Measurements from ENCODE around the gene TET1.
"Not testable (repeated sequence)": the region's sequence is repeated elsewhere in the genome, so short reads cannot be mapped to it uniquely, and the experiment has no call there.

Gene TET1

GRCh38 chr10:68628576-68629127 lies 68.5 kb downstream of the TET1 start:
- H3K9ac ChIP-seq (ENCODE audit: low read length in 5 of 5) = no peak overlapping the region
- no peaks in the 10 kb centered on the region for H3K27me3 ChIP-seq (ENCODE audit: control insufficient read depth in 5 of 5, insufficient read depth in 4 of 5, low read length in 5 of 5)
- H3K27ac ChIP-seq (ENCODE audit: low read depth, low read length) = no peak overlapping the region
- no peak overlapping the region for H3K4me3 ChIP-seq (ENCODE audit: low read depth in 1 of 5, low read length in 5 of 5)
- H3K9me3 ChIP-seq (ENCODE audit: control insufficient read depth in 5 of 5, low read length in 5 of 5) = no peaks in the 10 kb centered on the region
- peaks cover 0 to 16% (median 3%) of the 10 kb centered on the region in 5 donors for H3K4me1 ChIP-seq (ENCODE audit: control insufficient read depth in 5 of 5, insufficient read depth in 5 of 5, low read length in 5 of 5)
- H3K36me3 ChIP-seq (ENCODE audit: control insufficient read depth in 5 of 5, insufficient read depth in 5 of 5, low read length in 5 of 5) = no peaks in the 10 kb centered on the region

GRCh38 chr10:68632271-68632560 lies 72.1 kb downstream of the TET1 start:
- not testable (repeated sequence) for H3K9me3 ChIP-seq (ENCODE audit: control insufficient read depth in 5 of 5, low read length in 5 of 5); H3K4me3 ChIP-seq (ENCODE audit: low read depth in 1 of 5, low read length in 5 of 5); H3K36me3 ChIP-seq (ENCODE audit: control insufficient read depth in 5 of 5, insufficient read depth in 5 of 5, low read length in 5 of 5); H3K27ac ChIP-seq (ENCODE audit: low read depth, low read length); H3K27me3 ChIP-seq (ENCODE audit: control insufficient read depth in 5 of 5, insufficient read depth in 4 of 5, low read length in 5 of 5); H3K9ac ChIP-seq (ENCODE audit: low read length in 5 of 5)
- H3K4me1 ChIP-seq (ENCODE audit: control insufficient read depth in 5 of 5, insufficient read depth in 5 of 5, low read length in 5 of 5) = peaks cover 0 to 16% (median 3%) of the 10 kb centered on the region in 5 donors

GRCh38 chr10:68633281-68633680 lies 73.1 kb downstream of the TET1 start:
- Histone ChIP-seq H3K36me3 (ENCODE audit: control insufficient read depth in 5 of 5, insufficient read depth in 5 of 5, low read length in 5 of 5) (no peaks in the 10 kb centered on the region), H3K9ac (ENCODE audit: low read length in 5 of 5) (no peak overlapping the region), H3K4me3 (ENCODE audit: low read depth in 1 of 5, low read length in 5 of 5) (no peak overlapping the region), H3K9me3 (ENCODE audit: control insufficient read depth in 5 of 5, low read length in 5 of 5) (no peaks in the 10 kb centered on the region), H3K27ac (ENCODE audit: low read depth, low read length) (no peak overlapping the region), H3K4me1 (ENCODE audit: control insufficient read depth in 5 of 5, insufficient read depth in 5 of 5, low read length in 5 of 5) (peaks cover 0 to 16% (median 3%) of the 10 kb centered on the region in 5 donors), H3K27me3 (ENCODE audit: control insufficient read depth in 5 of 5, insufficient read depth in 4 of 5, low read length in 5 of 5) (no peaks in the 10 kb centered on the region)

- no peaks in the 10 kb centered on the region for H3K9me3 ChIP-seq (ENCODE audit: control insufficient read depth in 5 of 5, low read length in 5 of 5)
Measured at GRCh38 chr10:68633816-68634466, 73.8 kb downstream of the TET1 start.

GRCh38 chr10:68636335-68636734 lies 76.2 kb downstream of the TET1 start:
- Histone ChIP-seq H3K9me3 (ENCODE audit: control insufficient read depth in 5 of 5, low read length in 5 of 5) (no peaks in the 10 kb centered on the region), H3K4me3 (ENCODE audit: low read depth in 1 of 5, low read length in 5 of 5) (no peak overlapping the region), H3K27ac (ENCODE audit: low read depth, low read length) (no peak overlapping the region), H3K9ac (ENCODE audit: low read length in 5 of 5) (no peak overlapping the region), H3K27me3 (ENCODE audit: control insufficient read depth in 5 of 5, insufficient read depth in 4 of 5, low read length in 5 of 5) (no peaks in the 10 kb centered on the region), H3K36me3 (ENCODE audit: control insufficient read depth in 5 of 5, insufficient read depth in 5 of 5, low read length in 5 of 5) (no peaks in the 10 kb centered on the region), H3K4me1 (ENCODE audit: control insufficient read depth in 5 of 5, insufficient read depth in 5 of 5, low read length in 5 of 5) (peaks cover 0 to 4% (median 0%) of the 10 kb centered on the region in 5 donors)

More at GRCh38 chr10:68633816-68634466, 73.8 kb downstream of the TET1 start:
- Histone ChIP-seq H3K36me3 (ENCODE audit: control insufficient read depth in 5 of 5, insufficient read depth in 5 of 5, low read length in 5 of 5) (no peaks in the 10 kb centered on the region), H3K4me3 (ENCODE audit: low read depth in 1 of 5, low read length in 5 of 5) (no peak overlapping the region), H3K9ac (ENCODE audit: low read length in 5 of 5) (no peak overlapping the region), H3K27ac (ENCODE audit: low read depth, low read length) (no peak overlapping the region), H3K27me3 (ENCODE audit: control insufficient read depth in 5 of 5, insufficient read depth in 4 of 5, low read length in 5 of 5) (no peaks in the 10 kb centered on the region), H3K4me1 (ENCODE audit: control insufficient read depth in 5 of 5, insufficient read depth in 5 of 5, low read length in 5 of 5) (peaks cover 0 to 10% (median 0%) of the 10 kb centered on the region in 5 donors)

GRCh38 chr10:68643550-68643949 lies 83.4 kb downstream of the TET1 start:
- H3K36me3 ChIP-seq (ENCODE audit: control insufficient read depth in 5 of 5, insufficient read depth in 5 of 5, low read length in 5 of 5) = peaks cover 0 to 13% (median 12%) of the 10 kb centered on the region in 5 donors
- H3K27me3 ChIP-seq (ENCODE audit: control insufficient read depth in 5 of 5, insufficient read depth in 4 of 5, low read length in 5 of 5); H3K27ac ChIP-seq (ENCODE audit: low read depth, low read length); H3K4me1 ChIP-seq (ENCODE audit: control insufficient read depth in 5 of 5, insufficient read depth in 5 of 5, low read length in 5 of 5); H3K9me3 ChIP-seq (ENCODE audit: control insufficient read depth in 5 of 5, low read length in 5 of 5); H3K4me3 ChIP-seq (ENCODE audit: low read depth in 1 of 5, low read length in 5 of 5); H3K9ac ChIP-seq (ENCODE audit: low read length in 5 of 5): not testable (repeated sequence)

- Histone ChIP-seq H3K9me3 (ENCODE audit: control insufficient read depth in 5 of 5, low read length in 5 of 5) (no peaks in the 10 kb centered on the region), H3K27me3 (ENCODE audit: control insufficient read depth in 5 of 5, insufficient read depth in 4 of 5, low read length in 5 of 5) (no peaks in the 10 kb centered on the region), H3K4me1 (ENCODE audit: control insufficient read depth in 5 of 5, insufficient read depth in 5 of 5, low read length in 5 of 5) (peaks cover 0 to 6% (median 2%) of the 10 kb centered on the region in 5 donors), H3K9ac (ENCODE audit: low read length in 5 of 5) (no peak overlapping the region), H3K36me3 (ENCODE audit: control insufficient read depth in 5 of 5, insufficient read depth in 5 of 5, low read length in 5 of 5) (peaks cover 0 to 13% (median 12%) of the 10 kb centered on the region in 5 donors), H3K27ac (ENCODE audit: low read depth, low read length) (peak overlapping the region; percentile 6), H3K4me3 (ENCODE audit: low read depth in 1 of 5, low read length in 5 of 5) (no peak overlapping the region)
Measured at GRCh38 chr10:68647672-68648341, 87.7 kb downstream of the TET1 start.

- Histone ChIP-seq H3K4me3 (ENCODE audit: low read depth in 1 of 5, low read length in 5 of 5) (no peak overlapping the region), H3K9me3 (ENCODE audit: control insufficient read depth in 5 of 5, low read length in 5 of 5) (no peaks in the 10 kb centered on the region), H3K36me3 (ENCODE audit: control insufficient read depth in 5 of 5, insufficient read depth in 5 of 5, low read length in 5 of 5) (peaks cover 0 to 4% (median 2%) of the 10 kb centered on the region in 5 donors), H3K9ac (ENCODE audit: low read length in 5 of 5) (no peak overlapping the region), H3K4me1 (ENCODE audit: control insufficient read depth in 5 of 5, insufficient read depth in 5 of 5, low read length in 5 of 5) (peaks cover 0 to 2% (median 0%) of the 10 kb centered on the region in 5 donors), H3K27me3 (ENCODE audit: control insufficient read depth in 5 of 5, insufficient read depth in 4 of 5, low read length in 5 of 5) (no peaks in the 10 kb centered on the region), H3K27ac (ENCODE audit: low read depth, low read length) (no peak overlapping the region)
Measured at GRCh38 chr10:68655620-68656126, 95.5 kb downstream of the TET1 start.

- no peaks in the 10 kb centered on the region for H3K4me1 ChIP-seq (ENCODE audit: control insufficient read depth in 5 of 5, insufficient read depth in 5 of 5, low read length in 5 of 5)
- H3K27ac ChIP-seq (ENCODE audit: low read depth, low read length) = no peak overlapping the region
- H3K36me3 ChIP-seq (ENCODE audit: control insufficient read depth in 5 of 5, insufficient read depth in 5 of 5, low read length in 5 of 5) = peaks cover 0 to 12% (median 6%) of the 10 kb centered on the region in 5 donors
- H3K9me3 ChIP-seq (ENCODE audit: control insufficient read depth in 5 of 5, low read length in 5 of 5) = no peaks in the 10 kb centered on the region
- no peak overlapping the region for H3K4me3 ChIP-seq (ENCODE audit: low read depth in 1 of 5, low read length in 5 of 5)
- H3K27me3 ChIP-seq (ENCODE audit: control insufficient read depth in 5 of 5, insufficient read depth in 4 of 5, low read length in 5 of 5) = no peaks in the 10 kb centered on the region
- no peak overlapping the region for H3K9ac ChIP-seq (ENCODE audit: low read length in 5 of 5)
Measured at GRCh38 chr10:68665841-68666240, 105.7 kb downstream of the TET1 start.

GRCh38 chr10:68666280-68666760 lies 106.2 kb downstream of the TET1 start:
- no peak overlapping the region for H3K4me3 ChIP-seq (ENCODE audit: low read depth in 1 of 5, low read length in 5 of 5)
- H3K9ac ChIP-seq (ENCODE audit: low read length in 5 of 5) = no peak overlapping the region
- H3K4me1 ChIP-seq (ENCODE audit: control insufficient read depth in 5 of 5, insufficient read depth in 5 of 5, low read length in 5 of 5) = no peaks in the 10 kb centered on the region
- no peaks in the 10 kb centered on the region for H3K9me3 ChIP-seq (ENCODE audit: control insufficient read depth in 5 of 5, low read length in 5 of 5)
- H3K27me3 ChIP-seq (ENCODE audit: control insufficient read depth in 5 of 5, insufficient read depth in 4 of 5, low read length in 5 of 5) = no peaks in the 10 kb centered on the region
- H3K27ac ChIP-seq (ENCODE audit: low read depth, low read length) = no peak overlapping the region
- peaks cover 0 to 12% (median 6%) of the 10 kb centered on the region in 5 donors for H3K36me3 ChIP-seq (ENCODE audit: control insufficient read depth in 5 of 5, insufficient read depth in 5 of 5, low read length in 5 of 5)
